NCI-H2171 treated with DMSO at 0.1 percent for 48 hours (cell line): Measurements from ENCODE around the gene ACVR1C.

ENCODE experiments used
- DNase-seq: peaks from one replicate; lab custom pipeline; 2025; lab: John Stamatoyannopoulos, UW

ACVR1C gene

DNA sequence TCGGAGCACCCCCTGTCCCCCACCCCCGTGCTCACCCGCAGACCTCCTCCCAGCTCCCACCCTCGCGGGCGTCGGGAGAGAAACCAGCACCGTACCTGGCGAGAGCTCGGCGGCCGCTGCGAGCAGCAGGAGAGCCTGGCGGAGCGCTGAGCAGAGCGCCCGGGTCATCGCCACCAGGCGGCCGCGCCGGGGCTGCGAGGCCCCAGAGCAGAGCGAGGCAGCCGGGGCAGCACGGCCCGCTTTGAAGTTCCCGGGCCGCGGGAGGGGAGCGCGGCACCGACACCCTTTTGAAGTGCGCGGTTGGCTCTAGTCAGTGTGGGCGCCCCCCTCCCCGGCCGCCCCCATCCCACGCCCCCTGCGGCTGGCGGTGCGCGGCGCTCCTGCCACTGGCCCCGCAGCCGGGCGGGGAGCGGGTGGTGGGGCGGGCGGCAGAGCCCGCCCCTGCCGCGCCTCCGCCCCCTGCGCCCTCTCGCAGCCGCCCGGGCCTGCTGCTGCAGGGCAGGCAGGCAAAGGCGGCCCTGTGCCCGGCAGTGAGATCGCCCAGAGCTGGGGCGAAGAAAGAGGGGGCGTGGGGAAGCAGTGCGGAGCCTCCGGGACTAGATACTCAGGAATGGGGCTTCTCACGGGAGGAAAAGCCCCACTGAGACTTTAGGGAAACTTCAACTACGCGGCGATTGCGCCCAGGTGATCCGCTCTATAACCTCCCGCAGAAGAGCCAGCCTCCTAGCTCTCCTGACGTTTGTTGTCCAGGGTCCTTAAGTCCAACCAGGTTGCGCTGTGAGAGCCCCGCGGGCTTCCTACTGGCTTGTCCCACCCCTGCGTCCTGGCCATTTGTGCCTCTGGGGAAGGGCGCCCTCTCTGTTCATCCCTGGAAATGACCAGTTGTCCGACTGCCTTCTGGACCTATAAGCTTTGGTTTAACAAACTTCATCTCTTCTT lies at the start of gene ACVR1C:
Gene ACVR1C (minus strand): TSS at position 388 of the 939 bp plus-strand sequence. CDS start 220 bp downstream, at position 168.
- peak; percentile 69 for DNase-seq

DNA sequence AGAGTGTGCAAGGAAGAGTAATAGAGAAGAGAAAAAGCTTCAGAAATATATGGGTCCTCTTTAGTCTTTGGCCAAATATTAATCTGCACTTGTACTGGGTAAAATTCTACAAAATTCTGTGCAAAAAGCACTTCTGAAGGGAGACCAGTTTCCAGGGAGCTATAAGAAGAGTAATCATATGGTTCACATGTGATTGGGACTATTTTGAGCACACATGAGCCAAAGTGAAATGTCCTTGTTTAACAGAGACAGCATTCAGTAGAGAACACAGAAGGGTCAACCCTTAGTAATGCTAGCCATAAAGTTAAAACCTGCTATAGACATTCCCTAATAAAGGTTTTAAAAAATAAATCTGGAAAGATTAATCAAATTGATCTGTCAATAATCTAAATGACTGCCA lies 49.3 kb upstream of the ACVR1C start:
- no peak for DNase-seq

DNA sequence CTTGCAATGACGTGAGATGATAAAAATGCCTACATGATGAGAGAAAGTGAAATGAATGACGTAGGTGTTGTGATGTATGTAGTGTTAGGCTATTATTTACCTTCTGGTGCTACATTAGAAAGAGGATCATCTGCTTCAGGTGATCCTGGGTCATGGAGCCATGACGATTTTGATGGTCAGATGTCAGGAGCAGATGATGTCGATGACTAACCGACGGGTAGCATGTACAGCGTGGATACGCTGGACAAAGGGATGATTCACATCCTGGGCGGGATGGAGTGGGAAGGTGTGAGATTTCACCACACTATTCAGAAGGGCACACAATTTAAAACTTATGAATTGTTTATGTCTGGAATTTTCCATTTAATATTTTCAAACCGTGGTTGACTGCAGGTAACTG lies 43.5 kb upstream of the ACVR1C start:
- DNase-seq = no peak

DNA sequence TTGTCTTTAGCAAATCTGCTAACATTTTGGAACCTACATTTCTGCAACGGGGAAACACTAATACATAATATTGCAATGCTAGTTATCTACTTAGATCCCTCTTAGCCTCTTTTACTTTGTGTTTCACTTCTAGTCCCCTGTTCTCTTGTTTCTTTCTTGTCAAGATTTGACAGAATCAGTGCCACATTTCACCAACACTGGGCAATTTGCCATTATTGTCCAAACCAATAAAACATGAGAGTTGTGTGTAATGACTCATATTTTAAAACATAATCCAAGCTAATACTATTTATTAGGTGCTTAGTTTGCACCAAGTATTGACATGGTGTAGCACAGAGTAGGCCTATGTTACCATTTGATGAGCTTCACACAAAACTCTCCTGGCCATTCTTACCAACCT lies 33.7 kb upstream of the ACVR1C start:
- DNase-seq = no peak

DNA sequence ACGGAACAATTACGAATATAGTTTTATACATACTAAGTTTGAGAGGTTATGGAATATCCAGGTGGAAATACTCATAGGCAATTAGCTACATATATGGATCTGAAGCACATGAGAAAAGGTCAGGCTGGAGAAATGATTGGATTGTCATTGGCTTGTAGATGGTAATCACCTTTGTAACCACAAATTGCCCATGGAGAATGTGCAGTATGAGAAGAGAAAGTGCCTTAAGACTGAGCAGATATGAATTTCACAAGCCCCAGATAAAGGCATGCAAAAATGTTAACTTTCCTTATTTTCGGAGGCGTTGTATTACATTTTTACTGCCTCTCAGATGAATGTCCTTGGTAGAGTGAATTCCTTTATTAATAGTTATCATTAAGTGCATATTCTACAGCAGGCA lies 33.1 kb upstream of the ACVR1C start:
- DNase-seq = no peak

DNA sequence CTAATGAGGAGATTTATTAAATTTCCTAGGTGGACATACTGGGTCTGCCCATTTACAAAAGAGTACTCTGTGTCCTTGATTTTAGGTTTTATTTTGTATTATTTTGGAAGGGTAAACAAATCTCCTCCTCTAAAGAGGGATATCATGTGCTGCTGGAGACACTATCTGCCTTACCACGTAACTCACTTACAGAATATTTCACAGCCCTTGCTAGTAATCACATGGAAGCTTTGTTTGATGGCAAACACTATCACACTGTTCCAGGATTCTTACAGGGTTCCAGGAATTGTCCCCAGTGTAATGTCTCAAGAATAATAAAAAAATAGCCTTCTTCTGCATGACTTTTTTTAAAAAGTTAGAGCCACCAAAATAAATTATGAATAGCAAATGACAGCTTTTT lies 29.2 kb upstream of the ACVR1C start:
- no peak for DNase-seq

DNA sequence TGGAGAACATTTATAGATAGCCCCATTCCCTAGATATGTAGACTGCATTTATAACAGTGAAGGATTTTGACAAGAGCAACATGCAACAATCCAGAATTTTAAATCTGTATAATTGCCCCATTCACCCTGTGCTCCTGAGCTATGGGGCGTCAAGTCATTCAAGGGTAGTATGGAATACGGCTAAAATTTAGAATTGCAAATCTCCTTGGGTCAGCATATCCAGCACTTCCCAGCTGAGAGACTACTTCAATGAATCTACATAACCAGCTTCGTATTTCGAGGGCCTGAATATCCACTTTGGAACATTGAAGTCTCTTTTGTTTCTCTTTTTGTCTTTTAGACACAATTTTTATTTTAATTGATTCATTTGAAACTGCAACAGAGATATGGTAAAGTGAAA lies 28.4 kb upstream of the ACVR1C start:
- DNase-seq = no peak

DNA sequence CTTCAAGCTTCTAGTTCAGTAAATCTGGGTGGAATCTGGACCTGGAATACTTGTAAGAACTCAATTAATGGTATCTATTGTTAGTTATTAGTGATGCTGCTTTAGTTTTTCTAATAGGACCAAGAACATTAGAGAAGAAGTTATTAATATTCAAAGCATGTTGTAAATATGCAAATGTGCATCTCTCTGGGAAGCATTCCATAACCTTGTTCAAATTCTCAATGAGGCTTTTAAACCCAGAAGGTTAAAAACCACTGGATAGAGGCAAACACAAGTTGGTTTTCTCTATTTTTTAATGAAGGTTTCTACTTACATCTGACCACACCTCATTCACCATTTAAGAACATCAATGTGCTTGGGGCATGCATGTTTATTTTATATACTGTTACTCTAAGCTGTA lies 16.1 kb upstream of the ACVR1C start:
- DNase-seq = no peak

DNA sequence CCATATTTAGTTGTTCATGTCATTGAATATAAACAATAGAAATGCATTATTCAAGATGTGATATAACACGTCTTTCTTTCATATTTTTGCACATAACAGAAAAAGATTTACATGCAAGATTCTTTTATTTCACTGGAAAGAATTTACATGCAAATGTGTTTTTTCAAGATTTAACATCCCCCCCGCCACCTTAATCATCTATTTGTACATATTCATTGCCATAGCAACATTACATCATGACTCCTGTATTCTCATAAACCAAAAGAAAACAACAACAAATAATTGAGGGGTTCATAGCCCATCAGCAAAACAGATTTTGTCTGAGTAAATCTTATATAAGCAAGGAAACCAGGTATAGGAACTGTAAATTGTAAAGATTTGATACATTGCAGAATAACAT lies 3.2 kb upstream of the ACVR1C start:
- DNase-seq = no peak

DNA sequence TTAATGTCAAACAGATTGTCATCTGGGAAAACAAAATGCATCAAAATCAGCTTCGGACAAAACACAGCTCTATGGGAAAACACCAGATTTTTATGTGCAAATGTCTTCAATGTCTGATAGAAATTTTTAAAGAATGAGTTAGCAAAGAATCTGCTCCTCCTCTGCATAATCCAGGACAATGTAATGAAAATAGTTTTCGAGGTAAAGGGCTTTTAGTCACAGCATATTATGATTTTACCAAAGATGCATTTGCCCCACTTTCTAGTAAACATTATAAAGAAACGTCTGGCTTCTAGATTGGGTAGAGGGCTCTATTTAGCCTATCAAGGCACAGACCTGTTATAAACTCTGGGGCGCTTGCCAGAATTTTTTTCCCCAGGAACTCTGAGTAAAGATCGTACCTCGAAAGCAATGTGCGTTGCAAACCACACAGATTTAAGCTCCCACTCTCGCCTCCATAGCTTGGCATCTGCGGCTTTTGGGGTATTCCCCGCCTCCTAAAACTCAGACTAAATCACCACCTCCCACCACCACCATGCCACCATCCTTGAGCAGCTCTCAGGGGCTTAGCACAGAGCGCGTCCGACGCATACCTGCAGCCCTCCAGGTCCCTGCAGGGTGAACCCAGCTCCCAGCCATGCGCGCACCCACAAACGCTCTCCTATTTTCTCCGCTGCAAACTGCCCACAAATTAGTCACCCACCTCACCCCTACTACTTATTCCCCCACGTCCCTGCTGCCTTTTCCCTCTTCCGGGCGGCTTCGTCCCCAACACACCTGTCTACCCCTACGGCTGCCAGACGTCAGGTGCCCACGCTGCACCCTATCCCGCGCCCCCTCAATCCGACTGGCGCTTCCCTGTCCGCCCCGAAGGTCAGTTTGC lies 829 bp downstream of the ACVR1C start:
- peak; percentile 68 for DNase-seq

DNA sequence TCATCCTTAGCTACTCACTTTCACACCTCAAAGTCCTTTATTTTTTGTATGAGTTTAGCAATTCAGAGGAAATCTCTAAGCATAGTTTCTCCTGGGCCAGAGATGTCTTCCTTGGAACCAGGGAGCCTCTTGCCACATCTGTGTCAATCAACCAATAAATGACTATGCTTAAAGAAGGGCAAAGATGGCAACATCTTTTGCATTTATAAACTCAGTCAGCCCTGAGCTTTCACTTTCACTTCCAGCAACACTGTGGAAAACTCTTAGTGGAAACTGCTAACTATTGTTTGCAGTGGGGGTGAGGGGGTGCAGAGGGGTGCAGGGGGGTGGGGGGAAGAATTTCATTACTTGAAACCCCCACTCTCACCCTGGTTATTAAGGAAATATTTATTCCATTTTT lies 3.4 kb downstream of the ACVR1C start:
- no peak for DNase-seq

DNA sequence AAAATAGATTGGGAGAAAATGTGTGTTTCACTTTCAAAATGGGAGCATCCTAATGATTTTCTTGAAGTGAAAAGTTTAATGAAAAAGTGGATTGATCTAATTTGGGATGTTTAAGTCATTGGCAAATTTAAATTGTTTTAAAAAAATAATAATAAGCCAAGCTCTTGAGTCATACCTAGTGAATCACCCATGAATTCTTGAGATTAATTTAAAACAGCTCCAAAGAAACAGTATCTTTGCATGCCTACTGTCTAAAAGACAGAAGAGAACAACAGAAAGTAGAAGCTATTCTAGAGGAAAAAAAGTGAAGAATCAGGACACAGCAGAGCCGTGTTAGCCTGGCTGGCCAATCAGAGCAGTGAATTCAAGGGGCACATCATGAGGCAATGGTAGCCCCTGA lies 7.7 kb downstream of the ACVR1C start:
- no peak for DNase-seq

DNA sequence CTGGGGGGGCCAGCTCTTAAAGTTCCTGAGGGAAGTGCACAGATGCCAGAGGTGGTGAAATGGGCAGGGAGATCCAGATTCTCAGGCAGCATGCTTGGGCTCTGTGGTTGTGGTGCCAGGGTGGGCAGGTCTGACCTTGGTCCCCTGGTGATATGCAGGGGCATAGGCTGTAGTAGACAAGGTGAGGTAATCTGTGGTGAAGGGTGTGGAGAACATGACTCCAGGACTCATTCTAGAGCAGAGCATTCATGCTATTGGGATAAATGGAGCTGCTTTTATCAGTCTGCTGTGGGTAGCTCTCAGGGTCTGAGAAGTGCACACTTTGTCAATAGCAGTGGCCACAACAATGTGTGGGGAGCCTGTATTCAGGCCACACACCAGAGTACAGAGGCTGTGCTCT lies 16.9 kb downstream of the ACVR1C start:
- DNase-seq = no peak

DNA sequence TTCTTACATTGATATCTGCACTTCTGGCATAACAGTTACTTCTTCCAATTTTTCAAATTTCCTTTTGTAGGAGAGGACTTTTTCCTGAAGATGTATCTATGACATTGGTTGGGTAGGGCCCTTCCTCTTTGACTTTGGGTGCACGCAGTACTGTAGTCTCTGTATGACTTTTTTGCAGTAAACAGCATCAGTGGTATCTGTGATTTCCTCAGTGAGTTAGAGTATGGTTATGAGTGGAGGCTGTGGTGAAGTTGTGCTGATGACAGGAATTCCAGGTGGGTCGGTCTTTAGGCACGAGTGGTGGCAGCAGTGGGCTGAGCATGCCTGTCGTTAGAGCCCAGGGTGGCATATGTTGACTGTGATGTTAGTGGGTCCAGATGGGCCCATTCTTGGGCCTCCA lies 17.6 kb downstream of the ACVR1C start:
- no peak for DNase-seq

DNA sequence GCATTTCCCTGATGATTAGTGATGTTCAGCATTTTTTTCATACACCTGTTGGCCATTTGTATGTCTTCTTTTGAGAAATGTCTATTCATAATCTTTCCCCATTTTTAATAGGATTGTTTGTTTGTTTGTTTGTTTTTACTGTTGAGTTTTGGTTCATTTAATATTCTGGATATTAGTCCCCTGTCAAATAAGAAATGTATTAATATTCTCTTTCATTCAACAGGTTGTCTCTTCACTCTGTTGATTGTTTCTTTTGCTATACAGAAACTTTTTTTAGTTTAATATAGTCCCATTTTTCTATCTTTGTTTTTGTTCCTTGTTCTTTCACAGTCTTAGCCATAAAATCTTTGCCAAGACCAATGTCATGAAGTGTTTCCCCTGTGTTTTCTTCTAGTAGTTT lies 22.1 kb downstream of the ACVR1C start:
- DNase-seq = no peak

DNA sequence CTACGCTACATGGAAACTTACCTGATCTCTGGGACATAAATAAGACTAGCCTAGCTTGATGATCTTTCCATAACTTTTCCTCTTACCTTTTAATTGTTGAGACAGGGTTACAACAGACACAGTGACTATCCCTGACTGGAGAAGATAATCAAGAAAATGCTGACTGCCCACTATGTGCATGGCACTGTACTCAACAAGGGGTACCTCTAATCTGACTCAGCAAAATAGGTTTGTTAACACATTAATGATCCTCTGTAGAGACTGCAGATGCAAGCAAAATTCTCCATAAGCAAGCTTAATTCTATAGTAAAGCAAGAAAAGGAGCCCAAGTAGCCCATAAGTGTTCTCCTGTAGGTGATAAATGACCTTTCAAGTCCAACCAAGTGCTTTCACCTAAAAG lies 25.5 kb downstream of the ACVR1C start:
- no peak for DNase-seq

DNA sequence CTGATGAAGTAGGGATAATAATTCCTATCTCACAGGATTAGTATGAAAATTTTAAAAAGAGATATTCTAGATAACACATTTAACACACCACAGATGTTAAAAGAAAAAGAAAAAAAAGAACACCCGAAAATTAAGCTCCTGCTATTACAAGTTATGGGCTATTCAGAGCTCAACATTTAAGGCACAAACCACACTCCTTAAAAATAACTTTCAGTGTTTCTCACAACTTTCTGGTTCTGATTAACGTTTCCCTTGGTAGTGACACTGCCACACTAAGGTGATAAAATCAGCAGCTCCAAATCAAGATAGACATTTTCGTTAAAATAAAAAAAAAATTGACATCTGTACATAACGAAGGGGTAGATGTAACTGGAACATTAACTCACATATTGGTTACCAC lies 26.9 kb downstream of the ACVR1C start:
- DNase-seq = no peak

DNA sequence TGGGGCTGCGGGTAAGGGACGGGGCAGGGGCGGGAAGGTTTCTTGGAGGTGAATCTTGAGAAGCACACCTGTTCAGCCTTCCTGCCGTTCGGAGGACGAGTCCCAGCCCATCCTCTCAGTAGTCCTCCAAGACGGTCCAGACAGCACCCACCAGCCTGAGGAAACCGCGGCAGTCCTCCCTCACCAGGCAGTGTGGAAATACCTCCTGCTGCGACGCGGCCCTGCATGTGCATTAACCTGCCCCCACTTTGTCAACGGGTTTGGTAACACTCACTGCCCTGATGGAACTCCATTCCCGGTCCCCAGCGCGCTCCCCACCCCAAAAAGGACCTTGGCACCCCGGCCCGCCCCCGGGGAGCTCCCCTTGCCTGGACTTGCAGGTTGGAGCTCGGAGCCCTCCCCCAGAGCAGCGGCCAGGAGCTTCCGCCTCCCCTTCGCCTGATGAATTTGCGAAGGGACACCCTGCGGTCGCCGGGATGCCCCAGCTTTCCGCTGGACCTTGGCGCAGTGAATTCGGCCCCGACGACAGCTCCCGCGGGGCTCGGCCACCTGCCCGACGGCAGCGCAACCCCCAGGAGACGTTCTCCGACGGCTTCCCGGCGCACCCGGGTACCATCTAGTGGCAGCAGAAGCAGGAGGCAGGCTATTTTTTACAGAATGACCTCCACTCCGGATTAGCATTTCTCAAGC lies 31.5 kb downstream of the ACVR1C start:
- DNase-seq = no peak

DNA sequence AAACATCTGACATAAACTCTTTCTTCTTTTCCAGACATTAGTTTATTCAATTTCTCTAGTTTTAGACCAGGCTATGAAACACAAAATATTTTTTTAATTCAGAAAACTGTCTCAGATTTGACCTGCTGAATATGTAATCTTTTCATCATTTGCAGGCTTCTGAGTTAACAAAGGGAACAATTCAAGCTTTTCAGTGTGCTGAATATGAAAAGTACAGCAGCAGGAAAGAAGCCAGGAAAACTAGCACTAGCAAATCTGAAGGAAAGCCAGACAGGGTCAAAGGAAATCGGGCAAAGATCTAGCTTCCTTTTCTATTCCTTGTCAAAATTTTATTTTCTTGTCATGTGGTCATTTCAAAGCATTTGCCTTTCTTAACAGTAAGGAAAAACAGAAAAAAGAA lies 35.3 kb downstream of the ACVR1C start:
- DNase-seq = no peak

DNA sequence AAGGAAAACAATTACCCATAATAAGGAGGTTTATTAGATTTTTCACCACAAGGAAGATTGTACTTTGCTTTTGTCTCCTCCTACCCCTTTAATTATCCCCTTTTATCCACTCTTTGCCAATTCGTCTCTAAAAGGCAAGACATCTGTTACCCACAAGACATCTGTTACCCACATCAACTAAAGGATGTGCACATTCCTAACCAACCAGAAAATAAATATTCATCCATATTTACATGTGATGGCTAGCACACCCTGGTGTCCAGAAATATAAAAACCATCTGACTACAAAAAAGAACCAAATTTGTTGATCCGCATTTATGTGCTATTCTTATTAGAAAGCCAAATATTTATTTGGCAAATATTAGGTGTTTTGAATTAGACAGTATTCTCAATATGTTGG lies 35.7 kb downstream of the ACVR1C start:
- peak; percentile 94 for DNase-seq

DNA sequence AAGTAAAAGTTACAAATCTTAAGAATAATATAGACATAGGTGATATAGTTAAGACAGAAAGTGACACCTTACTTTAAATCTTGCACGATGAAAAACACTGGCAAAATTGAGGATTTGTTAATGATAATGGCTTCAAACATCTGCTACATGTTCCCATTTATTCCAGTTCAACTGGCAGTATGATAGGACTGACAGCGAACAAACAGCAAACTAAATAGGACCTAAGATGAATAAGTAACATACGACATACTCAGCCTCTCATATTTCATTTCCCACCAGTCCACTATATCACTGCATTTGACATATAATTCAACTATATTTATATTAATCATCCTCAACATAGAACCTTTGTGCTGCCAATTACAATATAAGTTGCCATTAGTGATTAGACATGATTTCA lies 36.3 kb downstream of the ACVR1C start:
- peak; percentile 94 for DNase-seq

DNA sequence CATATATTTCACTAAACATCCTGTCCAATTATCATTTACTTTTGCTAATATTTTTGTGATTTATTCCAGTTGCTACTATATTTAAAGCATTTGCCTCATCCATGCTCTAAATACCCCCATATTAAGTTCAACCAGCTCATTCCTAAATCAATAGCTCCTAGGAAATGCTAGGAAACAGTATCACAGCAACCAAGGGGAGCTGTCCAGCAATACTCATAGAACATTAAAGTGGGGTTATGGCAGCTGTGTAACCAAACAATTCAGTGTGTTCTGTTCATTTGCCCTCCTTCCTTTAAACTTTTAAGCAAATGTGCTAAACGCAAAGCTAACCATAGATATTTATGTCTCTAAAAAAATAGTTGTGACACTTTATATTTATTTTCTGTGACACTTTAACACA lies 41.1 kb downstream of the ACVR1C start:
- DNase-seq = no peak
